Glutamatergic neuron (in vitro differentiated cells): ENCODE data around the gene RAD51B. TPM values are rescaled to one million over a fixed set of nuclear protein-coding genes. Genes with fewer than 3 reads are reported as not detected.

ENCODE experiments used
- DNase-seq: peaks from one replicate; pipeline ENCODE4 v3.0.0; 2022
- H3K27ac Mint-ChIP-seq: one replicate; pipeline ENCODE4 v1.8.0; 2020; ENCODE audit warnings: mild to moderate bottlenecking, mixed read lengths, inconsistent platforms; ENCODE audit not compliant: unreplicated experiment
- H3K27me3 Mint-ChIP-seq: one replicate; pipeline ENCODE4 v1.8.0; 2020; ENCODE audit warnings: mild to moderate bottlenecking, moderate library complexity, mixed read lengths, inconsistent platforms; ENCODE audit not compliant: unreplicated experiment
- H3K36me3 Mint-ChIP-seq: one replicate; pipeline ENCODE4 v1.8.0; 2020; ENCODE audit warnings: mild to moderate bottlenecking, mixed read lengths, inconsistent platforms; ENCODE audit not compliant: unreplicated experiment
- H3K4me1 Mint-ChIP-seq: one replicate; pipeline ENCODE4 v1.8.0; 2020; ENCODE audit warnings: mild to moderate bottlenecking, low read depth, mixed read lengths, inconsistent platforms; ENCODE audit not compliant: unreplicated experiment
- H3K4me3 Mint-ChIP-seq: one replicate; pipeline ENCODE4 v1.8.0; 2020; ENCODE audit warnings: mild to moderate bottlenecking, mixed read lengths, inconsistent platforms; ENCODE audit not compliant: unreplicated experiment
- H3K9me3 Mint-ChIP-seq: one replicate; pipeline ENCODE4 v1.8.0; 2020; ENCODE audit warnings: mild to moderate bottlenecking, moderate library complexity, mixed read lengths, inconsistent platforms; ENCODE audit not compliant: unreplicated experiment
- CTCF ChIP-seq: fragments of 200-600 bp; sonication (generic); IDR thresholded peaks from one replicate; pipeline ENCODE4 v1.5.0; 2021; ENCODE audit not compliant: partially characterized antibody, unreplicated experiment
- long read RNA-seq: library from polyadenylated mRNA; unstranded; transcript quantifications from one replicate; pipeline ENCODE4 v2.0.0, GENCODE V29; 2020; ENCODE audit not compliant: unreplicated experiment
- total RNA-seq: library from RNA; stranded (reverse); fragmentation: NEBNext Ultra II Directional; extraction: Animal tissue kit (Norgen Biotek cat#: 25700); gene quantifications from one replicate; pipeline ENCODE4 v1.2.1, GENCODE V29; 2021; ENCODE audit not compliant: unreplicated experiment

Gene RAD51B
- total RNA-seq: 9.7 TPM
- long read RNA-seq, partial matches to known transcripts: 0 of 3 reads
- long read RNA-seq, other reads (novel, unspliced or antisense): 2 of 3 reads

GRCh38 chr14:67819563-67820421 lies at the start of gene RAD51B:
Gene RAD51B, plus strand, starts transcription at chr14:67819779.
- TF ChIP-seq CTCF: no peak
- Mint-ChIP-seq H3K27ac (peak within 1 kb of the TSS; percentile 77), H3K4me3 (peak within 1 kb of the TSS; percentile 99), H3K4me1 (peaks cover 8% of the 10 kb centered on the region), H3K36me3 (no peaks in the 10 kb centered on the region), H3K9me3 (peaks cover 9% of the 10 kb centered on the region), H3K27me3 (peaks cover 5% of the 10 kb centered on the region)
- peak; percentile 84 for DNase-seq

GRCh38 chr14:67773844-67774377 lies 45.7 kb upstream of the RAD51B start:
- Mint-ChIP-seq H3K27ac (no peak overlapping the region), H3K36me3 (no peaks in the 10 kb centered on the region), H3K27me3 (no peaks in the 10 kb centered on the region), H3K9me3 (no peaks in the 10 kb centered on the region), H3K4me1 (no peaks in the 10 kb centered on the region), H3K4me3 (no peak overlapping the region)
- TF ChIP-seq CTCF: no peak
- DNase-seq: no peak

GRCh38 chr14:67776653-67777322 lies 42.8 kb upstream of the RAD51B start:
- H3K4me3 Mint-ChIP-seq: no peak overlapping the region
- TF ChIP-seq CTCF: no peak
- H3K36me3 Mint-ChIP-seq: no peaks in the 10 kb centered on the region
- no peaks in the 10 kb centered on the region for H3K27me3 Mint-ChIP-seq
- DNase-seq: no peak
- H3K9me3 Mint-ChIP-seq: no peaks in the 10 kb centered on the region
- no peaks in the 10 kb centered on the region for H3K4me1 Mint-ChIP-seq
- no peak overlapping the region for H3K27ac Mint-ChIP-seq

- DNase-seq: no peak
- Mint-ChIP-seq H3K4me3 (no peak overlapping the region), H3K9me3 (no peaks in the 10 kb centered on the region), H3K27me3 (no peaks in the 10 kb centered on the region), H3K27ac (no peak overlapping the region), H3K36me3 (no peaks in the 10 kb centered on the region), H3K4me1 (no peaks in the 10 kb centered on the region)
- TF ChIP-seq CTCF: no peak
Observed at GRCh38 chr14:67778792-67779191, 40.8 kb upstream of the RAD51B start.
